Keratinocyte (primary cell): Measurements from ENCODE around the gene TNP2. TPM values are rescaled to one million over a fixed set of nuclear protein-coding genes. Genes with fewer than 3 reads are reported as not detected.

ENCODE experiments used
- DNase-seq: peaks from one replicate; pipeline ENCODE4 v3.0.0-alpha.2; 2011; ENCODE audit warnings: low read depth, missing footprints, low spot score
- FAIRE-seq: peaks from 2 replicates; lab custom pipeline; 2011; peaks lifted over from hg19 to GRCh38; lab: Jason Lieb, UNC
- H2AFZ ChIP-seq: 2 replicates; pipeline ENCODE4 v1.6.0; 2012; ENCODE audit warnings: low read length, control low read depth, inconsistent platforms; ENCODE audit not compliant: control insufficient read depth
- H3K27ac ChIP-seq: 2 replicates; pipeline ENCODE4 v1.5.1; 2011; ENCODE audit warnings: low read length; ENCODE audit not compliant: control insufficient read depth, insufficient read depth
- H3K27me3 ChIP-seq: 3 replicates; pipeline ENCODE4 v1.6.0; 2011; ENCODE audit warnings: low read length; ENCODE audit not compliant: control insufficient read depth, insufficient read depth; ENCODE audit errors: extremely low read depth
- H3K36me3 ChIP-seq, 2 experiments: 2 replicates in 1 of 2; 3 replicates in 1 of 2; pipeline ENCODE4 v1.5.1; 2011; ENCODE audit warnings: low read length in 2 of 2, mild to moderate bottlenecking in 1 of 2; ENCODE audit not compliant: control insufficient read depth in 2 of 2, insufficient read depth in 2 of 2; ENCODE audit errors: extremely low read depth in 1 of 2
- H3K4me1 ChIP-seq: 3 replicates; pipeline ENCODE4 v1.5.1; 2011; ENCODE audit warnings: low read length; ENCODE audit not compliant: control insufficient read depth, insufficient read depth; ENCODE audit errors: extremely low read depth
- H3K4me2 ChIP-seq: 3 replicates; pipeline ENCODE4 v1.6.0; 2011; ENCODE audit warnings: low read depth, low read length; ENCODE audit not compliant: control insufficient read depth, insufficient read depth; ENCODE audit errors: extremely low read depth
- H3K4me3 ChIP-seq, 3 experiments: fragments of 200-600 bp in 1 of 3; sonication (generic) in 1 of 3; 2 replicates in 2 of 3; 3 replicates in 1 of 3; pipeline ENCODE4 v1.5.1; 2011 to 2016; ENCODE audit warnings: low read length in 3 of 3, mild to moderate bottlenecking in 3 of 3, control low read depth in 2 of 3, inconsistent platforms in 1 of 3, low read depth in 1 of 3, mixed read lengths in 1 of 3, mixed run types in 1 of 3, moderate library complexity in 1 of 3; ENCODE audit not compliant: control insufficient read depth in 2 of 3, insufficient read depth in 2 of 3; ENCODE audit errors: extremely low read depth in 1 of 3
- H3K79me2 ChIP-seq: 2 replicates; pipeline ENCODE4 v1.6.0; 2012; ENCODE audit warnings: low read length; ENCODE audit not compliant: control insufficient read depth, insufficient read depth
- H3K9ac ChIP-seq: 3 replicates; pipeline ENCODE4 v1.6.0; 2011; ENCODE audit warnings: low read length; ENCODE audit not compliant: control insufficient read depth, insufficient read depth; ENCODE audit errors: extremely low read depth
- H3K9me1 ChIP-seq: 3 replicates; pipeline ENCODE4 v1.6.0; 2011; ENCODE audit warnings: low read length; ENCODE audit not compliant: control insufficient read depth, insufficient read depth; ENCODE audit errors: extremely low read depth
- H3K9me3 ChIP-seq: 2 replicates; pipeline ENCODE4 v1.5.1; 2012; ENCODE audit warnings: low read depth, low read length; ENCODE audit not compliant: control insufficient read depth
- H4K20me1 ChIP-seq: 3 replicates; pipeline ENCODE4 v1.6.0; 2011; ENCODE audit warnings: low read length; ENCODE audit not compliant: control insufficient read depth, insufficient read depth; ENCODE audit errors: extremely low read depth
- EZH2 ChIP-seq: IDR thresholded peaks from one replicate; pipeline ENCODE4 v1.6.1; 2012; ENCODE audit warnings: inconsistent platforms, mild to moderate bottlenecking, low read length, moderate library complexity
- dilution Hi-C: fragments of 300-500 bp; cut with MboI; formaldehyde crosslinking; loops from one replicate; pipeline ENCODE4 v1.7.0; 2020; ENCODE audit warnings: low sequenced_read_pairs; ENCODE audit not compliant: extremely low pct_ligation_motif_present
- polyA minus RNA-seq, 3 experiments: library from RNA; depleted of rRNA, polyadenylated mRNA; stranded (reverse); fragments of >200 nt; gene quantifications; 1 replicate in 1 of 3; 2 replicates in 1 of 3; 3 replicates in 1 of 3; pipeline ENCODE4 v1.2.3, GENCODE V29; 2011
- polyA plus RNA-seq, 5 experiments: library from polyadenylated mRNA; depleted of rRNA in 3 of 5; stranded (reverse) in 3 of 5; stranded (forward) in 1 of 5; unstranded in 1 of 5; fragments of >200 nt; gene quantifications; 1 replicate in 1 of 5; 2 replicates in 3 of 5; 3 replicates in 1 of 5; pipeline versions ENCODE4 v1.2.1 to v1.2.3, GENCODE V29; 2011 to 2012; ENCODE audit warnings: missing spikeins in 2 of 5, low read depth in 1 of 5, low replicate concordance in 1 of 5
- TF ChIP-seq, protein P1 (sequence below), 3 experiments: IDR thresholded peaks in 1 of 3; conservative IDR thresholded peaks in 1 of 3; optimal IDR thresholded peaks in 1 of 3; 2 replicates in 2 of 3; 3 replicates in 1 of 3; pipeline versions ENCODE3 to v1.5.1; 2011; ENCODE audit warnings: low read length in 3 of 3, mild to moderate bottlenecking in 3 of 3, moderate library complexity in 2 of 3, control low read depth in 1 of 3, inconsistent platforms in 1 of 3; ENCODE audit not compliant: insufficient read depth in 2 of 3; ENCODE audit errors: extremely low read depth in 1 of 3

The TNP2 gene
- not detected in 3 replicates for polyA plus RNA-seq
- polyA plus RNA-seq (2011; ENCODE audit: low read depth) = not detected
- polyA plus RNA-seq (2011; cell fraction: cytosol; rRNA removed) = not detected in 2 replicates
- not detected in 2 replicates for polyA plus RNA-seq (2011; cell fraction: nucleus; rRNA removed)
- polyA plus RNA-seq (2012; ENCODE audit: low replicate concordance) = not detected in 2 replicates
- not detected in 3 replicates for polyA minus RNA-seq
- not detected for polyA minus RNA-seq (2011; cell fraction: cytosol; rRNA and poly(A)+ RNA removed)
- polyA minus RNA-seq (2011; cell fraction: nucleus; rRNA and poly(A)+ RNA removed) = not detected in 2 replicates

DNA sequence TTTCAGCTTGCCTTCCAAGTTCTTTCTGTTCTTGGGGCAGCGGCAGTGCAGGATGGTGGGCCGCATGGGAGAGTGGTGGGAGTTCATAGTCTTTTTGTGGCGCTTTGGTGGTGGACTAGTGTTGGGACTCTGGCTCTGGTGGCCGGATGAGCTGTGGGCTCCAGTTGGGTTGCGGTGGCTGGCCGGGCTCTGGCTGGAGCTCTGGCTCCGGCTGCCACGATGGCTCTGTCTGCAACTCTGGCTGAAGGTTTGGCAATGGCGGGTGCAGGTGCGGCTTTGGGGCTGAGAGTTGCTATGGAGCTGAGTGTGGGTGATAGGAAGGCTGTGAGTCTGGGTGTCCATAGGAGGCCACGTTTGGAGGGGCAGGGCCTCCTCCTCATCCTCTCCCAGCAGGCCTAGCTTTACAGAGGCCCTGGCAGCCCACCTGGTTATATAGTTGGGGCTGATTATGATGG, at the start of gene TNP2:
Gene TNP2, minus strand, starts transcription at position 405 of the 455 bp plus-strand sequence. Its CDS starts 63 bp downstream, at position 342.
- no peak within 1 kb of the TSS for H3K27ac ChIP-seq
- no peak for TF ChIP-seq EZH2
- TF ChIP-seq, protein P1, sequence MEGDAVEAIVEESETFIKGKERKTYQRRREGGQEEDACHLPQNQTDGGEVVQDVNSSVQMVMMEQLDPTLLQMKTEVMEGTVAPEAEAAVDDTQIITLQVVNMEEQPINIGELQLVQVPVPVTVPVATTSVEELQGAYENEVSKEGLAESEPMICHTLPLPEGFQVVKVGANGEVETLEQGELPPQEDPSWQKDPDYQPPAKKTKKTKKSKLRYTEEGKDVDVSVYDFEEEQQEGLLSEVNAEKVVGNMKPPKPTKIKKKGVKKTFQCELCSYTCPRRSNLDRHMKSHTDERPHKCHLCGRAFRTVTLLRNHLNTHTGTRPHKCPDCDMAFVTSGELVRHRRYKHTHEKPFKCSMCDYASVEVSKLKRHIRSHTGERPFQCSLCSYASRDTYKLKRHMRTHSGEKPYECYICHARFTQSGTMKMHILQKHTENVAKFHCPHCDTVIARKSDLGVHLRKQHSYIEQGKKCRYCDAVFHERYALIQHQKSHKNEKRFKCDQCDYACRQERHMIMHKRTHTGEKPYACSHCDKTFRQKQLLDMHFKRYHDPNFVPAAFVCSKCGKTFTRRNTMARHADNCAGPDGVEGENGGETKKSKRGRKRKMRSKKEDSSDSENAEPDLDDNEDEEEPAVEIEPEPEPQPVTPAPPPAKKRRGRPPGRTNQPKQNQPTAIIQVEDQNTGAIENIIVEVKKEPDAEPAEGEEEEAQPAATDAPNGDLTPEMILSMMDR (optimal IDR thresholded peaks at IDR 0.05 in 1 of 3, IDR thresholded peaks at IDR 0.05 in 1 of 3, conservative IDR thresholded peaks at IDR 0.05 in 1 of 3; ENCODE audit: extremely low read depth in 1 of 3, insufficient read depth in 2 of 3, low read length in 3 of 3) = no peak
- H3K4me2 ChIP-seq = no peak within 1 kb of the TSS
- H3K4me1 ChIP-seq = peaks cover 5% of the 10 kb centered on the region
- no peak within 1 kb of the TSS for H3K4me3 ChIP-seq
- no peak within 1 kb of the TSS for H3K9ac ChIP-seq
- H3K9me3 ChIP-seq = no peaks in the 10 kb centered on the region
- H3K79me2 ChIP-seq = no peaks in the 10 kb centered on the region
- no peaks in the 10 kb centered on the region for H3K27me3 ChIP-seq
- H3K36me3 ChIP-seq = no peaks in the 10 kb centered on the region
- no peaks in the 10 kb centered on the region for H4K20me1 ChIP-seq
- no peak for DNase-seq
- no peaks in the 10 kb centered on the region for H3K9me1 ChIP-seq
- no peak for FAIRE-seq
- no peak within 1 kb of the TSS for H2AFZ ChIP-seq
- dilution Hi-C loops = no loop called here

DNA sequence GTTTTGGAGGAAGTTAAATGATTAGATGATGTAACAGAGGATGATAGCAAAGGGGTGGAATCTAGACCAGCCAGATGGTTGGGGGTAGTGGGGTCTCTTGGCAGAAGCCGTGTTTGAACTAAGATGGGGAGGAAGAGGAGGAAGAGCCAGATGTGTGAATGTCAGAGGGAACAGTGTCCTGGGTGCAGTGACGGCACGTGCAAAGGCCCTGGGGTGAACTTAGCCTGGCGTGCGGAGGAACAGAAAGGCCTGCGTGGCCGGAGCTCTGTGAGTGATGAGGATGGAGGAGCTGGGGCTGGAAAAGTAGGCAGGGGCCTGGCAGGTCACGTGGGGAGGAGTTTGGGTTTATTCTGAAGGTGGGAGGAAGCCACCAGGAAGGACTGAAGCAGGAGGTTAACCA, 49.7 kb upstream of the TNP2 start:
- H4K20me1 ChIP-seq = no peaks in the 10 kb centered on the region
- dilution Hi-C loops = no loop called here
- H3K4me1 ChIP-seq = no peaks in the 10 kb centered on the region
- no peak overlapping the region for H3K27ac ChIP-seq
- TF ChIP-seq EZH2 = no peak
- TF ChIP-seq, protein P1 (optimal IDR thresholded peaks at IDR 0.05 in 1 of 3, IDR thresholded peaks at IDR 0.05 in 1 of 3, conservative IDR thresholded peaks at IDR 0.05 in 1 of 3; ENCODE audit: extremely low read depth in 1 of 3, insufficient read depth in 2 of 3, low read length in 3 of 3) = no peak
- no peaks in the 10 kb centered on the region for H3K79me2 ChIP-seq
- no peaks in the 10 kb centered on the region for H3K27me3 ChIP-seq
- no peak overlapping the region for H2AFZ ChIP-seq
- no peak overlapping the region for H3K9ac ChIP-seq
- no peaks in the 10 kb centered on the region for H3K9me3 ChIP-seq
- H3K9me1 ChIP-seq = no peaks in the 10 kb centered on the region
- no peak overlapping the region for H3K4me3 ChIP-seq
- FAIRE-seq (no peak), DNase-seq (no peak)
- H3K36me3 ChIP-seq = no peaks in the 10 kb centered on the region
- H3K4me2 ChIP-seq = no peak overlapping the region
